Activated T-cell treated with anti-CD3 and anti-CD28 coated beads, Interleukin-2, amount 50 U/mL, for 1 hour (primary cell): ENCODE data around the gene AZGP1.
A peak's percentile ranks its signal among the peaks of the same experiment; 100 is the strongest.
"Not testable (repeated sequence)": the region's sequence is repeated elsewhere in the genome, so short reads cannot be mapped to it uniquely, and the experiment has no call there.

ENCODE experiments used
- DNase-seq: peaks from one replicate; pipeline ENCODE4 v3.0.0-alpha.2; 2020

Gene AZGP1

DNA sequence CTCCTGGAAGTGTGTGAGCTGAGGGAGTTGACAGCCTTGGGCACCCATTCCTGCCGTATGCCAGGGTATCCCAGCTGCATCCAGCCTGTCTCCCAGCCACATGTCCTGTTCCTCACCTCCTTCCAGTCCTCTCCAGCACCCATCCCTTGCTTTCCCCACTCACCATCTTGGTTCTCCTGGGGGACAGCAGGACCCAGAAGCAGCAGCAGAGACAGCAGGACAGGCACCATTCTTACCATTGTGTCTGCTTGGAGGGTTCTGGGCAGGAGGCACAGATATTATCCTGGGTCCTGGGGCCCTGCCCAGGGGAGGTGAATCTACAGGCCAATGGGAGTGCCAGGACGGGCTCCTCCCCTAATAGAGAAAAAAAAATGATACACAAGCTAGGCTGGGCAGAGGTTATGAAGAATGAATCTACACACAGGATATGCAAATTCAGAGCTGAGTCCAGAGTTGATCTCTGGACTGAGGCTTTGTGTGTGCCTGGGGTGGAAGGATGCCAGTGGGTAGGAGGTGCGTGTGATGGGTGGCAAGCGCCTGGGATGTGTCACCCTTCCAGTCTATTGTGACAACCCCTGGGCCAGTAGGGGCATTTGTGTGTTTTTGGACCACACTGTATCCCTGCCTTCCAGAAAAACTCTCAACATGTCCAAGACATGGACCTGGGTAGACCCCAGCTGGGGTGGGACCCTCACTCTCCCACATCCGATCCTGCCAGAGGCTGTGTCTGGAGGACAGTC is at the start of gene AZGP1:
Gene AZGP1 (minus strand): TSS at position 250 of the 740 bp plus-strand sequence. CDS start 11 bp downstream, at position 239.
- DNase-seq: no peak

DNA sequence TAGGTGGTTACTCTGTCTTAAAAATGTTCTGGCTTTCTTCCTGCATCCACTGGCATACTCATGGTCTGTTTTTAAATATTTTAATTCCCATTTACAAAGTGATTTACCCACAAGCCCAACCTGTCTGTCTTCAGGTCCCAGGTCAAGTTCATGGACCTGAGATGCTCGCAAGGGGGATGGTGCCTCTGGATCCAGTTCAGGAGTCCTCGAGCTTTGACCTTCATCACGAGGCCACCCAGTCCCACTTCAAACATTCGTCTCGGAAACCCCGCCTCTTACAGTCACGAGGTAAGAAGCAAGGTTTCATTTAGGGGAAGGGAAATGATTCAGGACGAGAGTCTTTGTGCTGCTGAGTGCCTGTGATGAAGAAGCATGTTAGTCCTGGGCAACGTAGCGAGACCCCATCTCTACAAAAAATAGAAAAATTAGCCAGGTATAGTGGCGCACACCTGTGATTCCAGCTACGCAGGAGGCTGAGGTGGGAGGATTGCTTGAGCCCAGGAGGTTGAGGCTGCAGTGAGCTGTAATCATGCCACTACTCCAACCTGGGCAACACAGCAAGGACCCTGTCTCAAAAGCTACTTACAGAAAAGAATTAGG is 48.3 kb upstream of the AZGP1 start:
- no peak for DNase-seq

DNA sequence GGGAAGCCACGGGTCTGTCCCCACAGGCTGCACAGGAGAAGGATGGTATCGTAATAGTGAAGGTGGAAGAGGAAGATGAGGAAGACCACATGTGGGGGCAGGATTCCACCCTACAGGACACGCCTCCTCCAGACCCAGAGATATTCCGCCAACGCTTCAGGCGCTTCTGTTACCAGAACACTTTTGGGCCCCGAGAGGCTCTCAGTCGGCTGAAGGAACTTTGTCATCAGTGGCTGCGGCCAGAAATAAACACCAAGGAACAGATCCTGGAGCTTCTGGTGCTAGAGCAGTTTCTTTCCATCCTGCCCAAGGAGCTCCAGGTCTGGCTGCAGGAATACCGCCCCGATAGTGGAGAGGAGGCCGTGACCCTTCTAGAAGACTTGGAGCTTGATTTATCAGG is 47.7 kb upstream of the AZGP1 start:
- no peak for DNase-seq

DNA sequence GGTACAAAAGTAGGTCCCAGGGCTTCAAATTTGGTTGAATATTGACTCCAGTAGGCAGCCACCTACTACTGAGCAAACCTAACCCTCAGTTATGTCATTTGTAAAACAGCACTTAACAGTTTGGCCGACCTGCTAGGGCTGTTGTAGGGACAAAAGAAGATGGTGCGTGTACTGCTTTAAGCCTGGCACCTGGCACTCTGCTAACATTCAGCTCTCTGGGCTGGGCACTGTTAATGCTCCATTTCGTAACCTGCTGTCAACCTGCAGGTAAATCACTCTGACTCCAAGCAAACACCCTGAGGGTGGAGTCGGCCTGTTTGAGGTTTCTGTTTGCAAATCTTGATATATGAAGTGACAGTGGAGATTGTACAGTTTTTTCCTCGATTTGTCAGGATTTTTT is 46.8 kb upstream of the AZGP1 start:
- no peak for DNase-seq

DNA sequence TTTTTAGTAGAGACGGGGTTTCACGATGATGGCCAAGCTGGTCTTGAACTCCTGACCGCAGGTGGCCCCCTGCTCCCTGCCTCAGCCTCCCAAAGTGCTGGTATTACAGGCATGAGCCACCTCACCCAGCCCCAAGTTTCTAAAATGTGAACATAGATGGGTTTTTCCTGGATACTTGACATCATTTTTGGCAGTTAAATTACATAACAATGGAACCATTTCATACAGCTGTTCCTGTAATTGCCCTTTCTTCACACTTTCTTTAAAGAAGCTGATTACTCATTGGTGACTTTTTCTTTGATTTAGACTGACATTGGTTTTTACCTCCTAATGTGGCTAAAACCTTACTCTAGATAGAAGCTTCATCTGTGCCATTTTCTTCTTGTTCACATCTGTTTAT is 45.5 kb upstream of the AZGP1 start:
- DNase-seq: no peak

DNA sequence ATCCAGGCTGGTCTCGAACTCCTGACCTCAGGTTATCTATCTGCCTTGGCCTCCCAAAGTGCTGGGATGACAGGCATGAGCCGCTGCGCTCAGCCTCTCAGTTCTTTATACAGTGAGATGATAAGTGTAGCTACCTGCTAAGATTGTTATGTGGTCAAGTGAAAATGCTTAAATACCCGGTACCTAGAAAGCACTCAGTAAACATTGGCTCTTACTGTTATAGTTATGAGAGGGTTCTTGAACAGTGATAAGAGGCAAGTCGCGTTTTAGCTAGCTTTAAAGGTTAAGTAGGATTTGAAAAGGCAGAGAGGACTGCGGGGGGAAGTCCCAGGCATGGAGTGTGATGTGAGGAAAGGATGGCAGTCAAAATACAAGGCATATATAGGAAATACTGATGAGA is 44.1 kb upstream of the AZGP1 start:
- DNase-seq: no peak

DNA sequence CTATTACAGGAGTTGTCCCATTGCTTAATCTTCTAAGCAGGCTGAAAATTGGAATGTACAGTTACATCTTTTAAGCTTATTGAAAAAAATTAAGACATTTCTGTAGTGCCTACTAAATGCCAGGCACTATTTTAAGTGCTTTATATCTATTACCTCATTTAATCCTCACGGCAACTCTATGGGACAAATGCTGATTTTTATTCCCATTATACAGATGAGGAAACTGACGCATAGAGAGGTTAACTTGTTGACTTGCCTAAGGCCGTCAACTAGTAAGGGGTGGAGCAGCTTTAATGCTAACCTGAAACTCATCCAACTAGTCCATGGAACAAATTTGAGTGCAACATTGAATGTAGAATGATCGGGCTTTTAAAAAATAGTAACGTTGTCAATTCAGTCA is 42.0 kb upstream of the AZGP1 start:
- no peak for DNase-seq

DNA sequence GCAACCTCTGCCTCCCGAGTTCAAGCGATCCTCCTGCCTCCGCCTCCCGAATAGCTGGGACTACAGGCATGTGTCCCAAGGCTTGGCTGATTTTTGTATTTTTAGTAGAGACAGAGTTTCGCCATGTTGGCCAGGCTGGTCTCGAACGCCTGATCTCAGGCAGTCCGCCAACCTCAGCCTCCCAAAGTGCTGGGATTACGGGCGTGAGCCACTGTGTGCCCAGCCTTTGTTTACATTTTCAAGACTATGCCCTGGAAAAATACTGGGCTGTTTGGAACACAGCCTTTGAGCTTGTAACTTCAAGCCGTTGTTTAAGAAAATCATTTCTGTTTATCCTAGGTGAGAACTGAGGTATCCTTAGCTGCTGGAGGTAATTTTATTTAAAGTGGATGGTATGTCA is 41.5 kb upstream of the AZGP1 start:
- no peak for DNase-seq

DNA sequence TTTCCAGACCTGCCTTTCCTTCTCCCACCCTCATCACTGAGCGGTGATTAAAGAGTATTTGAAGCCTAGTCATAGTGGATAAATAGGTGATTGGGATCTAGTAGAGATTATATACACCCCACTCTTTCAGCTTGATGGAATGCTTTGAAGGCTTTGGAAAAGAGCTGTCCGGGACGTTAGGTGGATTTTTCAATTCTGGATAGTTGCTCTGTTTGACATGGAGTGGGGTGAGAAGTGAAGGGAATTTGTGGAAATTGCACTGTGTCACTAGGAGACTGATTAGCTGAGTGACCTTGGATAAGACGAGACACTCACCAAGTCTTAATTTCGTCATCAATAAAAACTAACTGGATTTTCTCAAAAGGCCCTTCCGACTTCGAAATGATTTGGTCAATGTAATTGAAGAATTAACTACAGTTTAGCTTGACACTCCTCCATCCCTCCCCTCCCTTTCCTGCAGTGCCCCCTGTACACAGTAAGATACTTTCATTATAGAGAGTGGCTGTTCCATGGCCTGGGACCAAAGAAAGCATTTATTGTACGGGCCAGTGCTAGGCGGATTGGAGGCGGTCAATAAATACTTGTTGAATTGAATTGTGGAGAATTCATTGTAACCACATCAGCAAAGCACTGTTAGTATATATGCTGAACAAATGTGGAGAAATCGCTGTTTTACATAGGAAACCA is 40.5 kb upstream of the AZGP1 start:
- DNase-seq: no peak

DNA sequence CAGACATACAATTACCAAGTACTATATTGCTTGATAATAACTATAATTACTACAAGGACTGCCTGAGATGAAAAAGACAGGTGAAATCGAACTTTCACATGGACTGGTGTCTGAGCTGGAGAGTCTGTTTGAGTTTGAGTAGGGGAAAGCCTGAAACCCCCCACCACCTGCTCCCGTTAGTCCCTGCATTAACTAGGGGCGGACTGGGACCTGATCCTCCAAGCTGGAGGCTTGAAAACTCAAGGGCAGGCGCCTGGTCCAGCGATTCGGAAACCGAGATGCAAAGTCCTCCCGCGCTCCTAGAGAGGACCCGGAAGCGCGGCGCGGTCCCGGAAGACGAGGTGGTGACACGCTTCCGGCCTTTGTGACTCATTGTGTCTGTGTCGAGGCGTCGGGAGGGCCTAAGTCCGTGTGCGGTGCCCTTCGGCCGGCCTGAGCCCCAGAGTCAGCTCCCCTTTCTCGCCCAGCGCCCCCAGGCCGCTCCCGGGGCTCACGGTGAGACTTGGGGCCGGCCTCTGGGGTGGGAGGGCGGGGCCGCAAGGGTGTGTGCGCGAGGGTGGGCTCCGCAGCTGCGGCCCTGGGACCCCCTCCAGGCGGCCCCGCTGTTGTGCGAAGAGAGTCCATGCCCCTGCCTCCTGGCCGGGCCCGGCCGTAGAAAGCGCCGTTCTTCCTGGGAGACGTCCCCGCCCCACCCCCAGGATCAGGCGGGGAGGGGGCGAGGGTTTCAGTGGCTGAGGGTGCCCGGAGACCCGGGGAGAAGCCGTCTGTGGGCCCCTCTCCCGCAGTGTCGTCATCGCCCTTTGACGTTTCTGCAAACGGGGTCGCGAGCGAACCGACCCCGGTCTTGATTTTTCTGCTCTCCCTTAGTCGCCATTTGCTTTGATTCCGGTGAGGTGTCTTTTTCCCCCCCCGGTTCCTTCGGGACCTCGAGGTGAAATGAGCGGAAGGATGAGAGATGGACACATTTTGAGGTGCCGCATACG is 39.7 kb upstream of the AZGP1 start, which contains the start of gene ZKSCAN1:
Gene ZKSCAN1 (plus strand): TSS at position 365 of the 983 bp plus-strand sequence. CDS start 7,911 bp downstream, outside the sequence.
- DNase-seq: peak; percentile 84

DNA sequence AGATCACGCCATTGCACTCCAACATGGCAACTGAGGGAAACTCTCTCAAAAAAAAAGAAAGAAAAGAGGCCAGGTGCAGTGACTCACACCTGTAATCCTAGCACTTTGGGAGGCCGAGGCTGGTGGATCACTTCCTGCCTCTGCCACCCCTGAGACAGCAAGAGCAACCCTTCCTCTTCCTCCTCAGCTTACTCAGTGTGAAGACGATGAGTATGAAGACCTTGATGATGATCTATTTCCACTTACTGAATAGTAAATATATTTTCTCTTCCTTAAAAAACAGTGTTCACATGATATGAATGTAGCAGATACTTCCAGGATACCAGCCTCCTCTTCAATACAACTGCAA is 37.5 kb upstream of the AZGP1 start:
- no peak for DNase-seq

DNA sequence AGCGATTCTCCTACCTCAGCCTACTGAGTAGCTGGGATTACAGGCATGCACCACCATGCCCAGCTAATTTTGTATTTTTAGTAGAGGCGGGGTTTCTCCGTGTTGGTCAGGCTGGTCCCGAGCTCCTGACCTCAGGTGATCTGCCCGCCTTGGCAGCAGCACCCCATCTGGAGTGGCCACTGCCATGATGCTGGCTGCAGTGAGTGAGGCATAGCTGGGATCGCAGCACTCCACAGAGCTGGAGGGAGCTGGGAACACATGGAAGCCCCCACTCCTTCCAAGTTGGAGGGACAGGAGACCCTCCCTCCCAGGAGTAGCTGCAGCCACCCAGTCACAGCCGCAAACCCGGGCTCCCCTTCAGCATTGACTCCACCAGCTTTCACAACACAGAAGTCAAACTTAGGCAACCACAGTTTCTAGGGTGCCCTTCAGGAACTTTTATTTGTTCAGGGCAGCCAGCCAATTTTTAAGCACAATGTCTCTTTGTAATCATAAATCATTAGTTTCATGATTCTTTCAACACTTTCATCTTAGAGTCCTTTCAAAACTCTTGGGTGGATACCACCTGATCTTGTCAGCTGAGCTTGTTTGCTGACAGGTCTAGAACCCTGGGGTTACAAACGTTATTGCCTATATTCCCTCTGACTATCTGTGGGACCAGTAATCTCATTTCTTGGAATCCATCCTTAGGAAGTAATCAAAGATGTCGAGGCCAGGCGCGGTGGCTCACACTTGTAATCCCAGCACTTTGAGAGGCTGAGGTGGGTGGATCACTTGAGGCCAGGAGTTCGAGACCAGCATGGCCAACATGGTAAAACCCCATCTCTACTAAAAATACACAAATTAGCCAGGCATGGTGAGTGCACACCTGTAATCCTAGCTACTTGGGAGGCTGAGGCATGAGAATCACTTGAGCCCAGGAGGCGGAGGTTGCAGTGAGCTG is 36.8 kb upstream of the AZGP1 start:
- not testable (repeated sequence) for DNase-seq

DNA sequence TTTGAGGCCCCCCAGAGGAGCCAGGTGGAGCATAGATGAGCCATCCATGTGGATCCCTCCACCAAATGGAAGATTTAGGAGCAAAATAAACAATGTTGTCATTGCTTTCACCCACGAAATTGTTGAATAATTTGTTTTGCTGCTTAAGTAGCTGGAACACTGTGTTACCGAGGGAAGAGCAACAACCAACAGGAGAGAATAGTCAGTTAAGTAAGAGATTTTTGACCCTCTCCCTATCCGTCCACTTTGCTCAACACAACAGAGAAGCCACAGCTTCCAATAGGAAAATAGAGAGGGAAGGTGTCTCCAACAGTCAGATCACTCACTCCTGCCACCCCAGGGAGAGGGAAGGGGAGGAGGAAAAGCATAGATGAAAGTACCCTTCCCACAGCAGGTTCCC is 35.7 kb upstream of the AZGP1 start:
- no peak for DNase-seq

DNA sequence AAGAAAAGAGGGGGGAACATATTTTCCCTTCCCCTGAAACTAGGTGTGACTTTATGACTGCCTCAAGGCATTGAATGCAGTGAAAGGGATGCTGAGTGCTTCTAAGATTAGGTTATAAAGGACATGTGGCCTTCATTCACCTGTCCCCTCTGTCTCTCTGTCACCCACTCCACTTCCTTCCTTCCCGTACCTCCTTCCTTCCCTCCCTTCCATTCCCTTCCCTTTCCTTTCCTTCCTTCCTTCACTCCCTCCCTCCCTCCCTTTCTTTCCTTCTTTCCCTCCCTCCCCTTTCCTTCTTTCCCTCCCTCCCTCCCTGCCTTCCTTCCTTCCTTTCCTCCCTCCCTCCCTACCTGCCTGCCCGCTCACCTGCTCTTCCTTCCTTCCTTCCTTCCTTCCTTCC is 35.1 kb upstream of the AZGP1 start:
- DNase-seq: no peak

DNA sequence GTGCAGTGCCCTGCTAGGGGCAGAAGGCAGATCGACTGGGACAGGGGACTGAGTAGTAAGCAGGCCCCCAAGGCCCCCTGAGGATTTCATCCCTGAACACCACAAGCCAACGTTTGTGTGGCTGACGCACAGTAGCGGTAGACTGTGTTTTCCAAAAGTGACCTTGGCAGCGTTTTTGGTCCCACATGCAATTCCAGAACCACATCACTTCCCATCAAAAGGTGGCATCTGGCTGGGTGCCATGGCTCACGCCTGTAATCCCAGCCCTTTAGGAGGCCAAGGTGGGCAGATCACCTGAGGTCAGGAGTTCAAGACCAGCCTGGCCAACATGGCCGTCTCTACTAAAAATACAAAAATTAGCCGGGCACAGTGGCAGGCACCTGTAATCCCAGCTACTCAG is 34.1 kb upstream of the AZGP1 start:
- DNase-seq: not testable (repeated sequence)

DNA sequence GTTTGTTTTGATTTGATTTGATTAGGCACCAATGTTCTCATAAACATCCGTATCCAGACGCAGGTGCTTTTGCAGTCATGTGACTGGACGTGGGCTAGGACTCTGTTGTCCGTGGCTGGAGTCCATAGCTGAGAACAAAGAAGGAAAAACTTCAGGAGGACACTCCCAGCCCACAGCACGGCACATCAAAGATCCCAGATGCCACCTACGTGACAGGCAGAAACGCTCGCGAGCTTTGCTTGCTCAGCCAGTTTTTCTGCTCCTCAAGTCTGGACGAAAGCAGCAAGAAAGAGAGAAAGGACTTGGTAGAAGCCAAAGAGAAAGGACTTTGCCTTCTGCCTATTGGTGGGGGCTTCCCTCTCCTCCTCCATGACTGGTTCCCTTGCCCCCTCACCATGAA is 32.7 kb upstream of the AZGP1 start:
- no peak for DNase-seq

DNA sequence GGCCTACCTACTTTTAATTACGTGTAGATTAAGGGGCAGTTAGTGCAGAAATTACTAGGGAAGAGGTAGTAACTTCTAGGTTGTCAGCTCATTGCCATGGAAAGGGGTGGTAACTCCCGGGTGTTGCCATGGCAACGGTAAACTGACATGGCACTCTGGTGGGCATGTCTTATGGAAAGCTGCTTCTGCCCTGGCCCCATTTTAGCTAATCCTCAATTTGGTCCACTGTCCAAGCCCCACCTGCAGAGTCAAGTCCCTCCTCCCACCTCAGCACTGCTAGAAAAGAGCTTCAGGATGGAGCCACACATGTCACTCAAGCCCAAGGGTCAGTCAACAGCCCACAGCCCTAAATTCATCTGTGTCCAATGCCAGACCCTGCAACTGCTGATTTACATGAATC is 32.1 kb upstream of the AZGP1 start:
- no peak for DNase-seq

DNA sequence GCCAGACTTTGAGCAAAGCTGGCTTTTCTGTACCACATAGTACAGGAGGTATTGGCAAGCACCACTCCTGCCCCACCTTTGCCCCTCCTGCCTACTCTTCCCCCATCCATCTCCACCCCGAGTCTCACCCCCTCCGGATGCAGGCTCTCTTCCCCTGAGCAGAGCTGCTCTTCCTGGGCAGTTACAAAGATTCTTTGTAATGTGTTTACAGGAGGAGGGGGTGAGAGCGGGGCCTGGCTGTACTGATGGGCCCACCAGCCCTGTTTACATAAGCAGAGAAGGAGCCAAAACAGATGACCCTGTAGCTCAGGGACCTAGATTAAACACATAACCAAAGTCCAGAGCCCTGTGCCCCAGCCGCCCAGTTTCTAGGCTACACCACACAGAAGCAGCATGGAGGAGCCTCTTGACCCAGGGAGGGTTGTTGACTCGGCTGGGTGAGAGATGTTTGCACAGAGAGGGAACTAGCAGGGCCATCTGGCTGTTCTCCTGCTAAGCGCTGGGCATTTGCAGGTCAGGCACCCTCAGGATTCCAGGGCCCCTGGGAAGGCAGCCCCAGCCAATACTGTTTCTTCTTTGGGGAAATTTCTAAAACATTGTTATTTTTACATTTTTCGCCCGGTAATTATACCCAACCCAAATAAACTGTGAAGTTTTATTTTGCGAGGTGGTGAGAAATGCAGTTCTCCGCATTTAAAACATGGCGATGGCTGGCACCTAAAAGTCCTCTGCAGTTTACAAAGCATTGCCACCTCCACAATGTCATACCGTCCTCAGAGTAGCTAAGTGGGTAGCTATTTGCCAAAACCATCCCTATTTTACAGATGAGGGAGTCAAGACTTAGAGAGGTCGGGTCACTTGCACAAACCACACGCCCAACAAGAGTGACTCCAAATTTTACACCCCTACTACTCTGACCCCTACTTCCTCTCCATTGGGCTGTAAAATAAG is 28.2 kb upstream of the AZGP1 start:
- no peak for DNase-seq

DNA sequence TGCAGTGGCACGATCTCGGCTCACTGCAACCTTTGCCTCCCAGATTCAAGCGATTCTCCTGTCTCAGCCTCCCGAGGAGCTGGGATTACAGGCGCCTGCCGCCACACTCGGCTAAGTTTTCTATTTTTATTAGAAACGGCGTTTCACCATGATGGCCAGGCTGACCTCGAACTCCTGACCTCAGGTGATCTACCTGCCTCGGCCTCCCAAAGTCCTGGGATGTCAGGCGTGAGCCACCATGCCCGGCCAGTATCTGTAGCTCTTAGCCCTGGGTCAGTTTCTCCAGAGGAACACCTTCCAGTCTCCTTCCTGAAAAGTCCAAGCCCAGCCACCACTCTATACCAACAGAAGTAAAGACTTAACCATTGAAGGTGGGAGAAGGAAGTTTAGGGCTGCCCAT is 24.4 kb upstream of the AZGP1 start:
- no peak for DNase-seq

DNA sequence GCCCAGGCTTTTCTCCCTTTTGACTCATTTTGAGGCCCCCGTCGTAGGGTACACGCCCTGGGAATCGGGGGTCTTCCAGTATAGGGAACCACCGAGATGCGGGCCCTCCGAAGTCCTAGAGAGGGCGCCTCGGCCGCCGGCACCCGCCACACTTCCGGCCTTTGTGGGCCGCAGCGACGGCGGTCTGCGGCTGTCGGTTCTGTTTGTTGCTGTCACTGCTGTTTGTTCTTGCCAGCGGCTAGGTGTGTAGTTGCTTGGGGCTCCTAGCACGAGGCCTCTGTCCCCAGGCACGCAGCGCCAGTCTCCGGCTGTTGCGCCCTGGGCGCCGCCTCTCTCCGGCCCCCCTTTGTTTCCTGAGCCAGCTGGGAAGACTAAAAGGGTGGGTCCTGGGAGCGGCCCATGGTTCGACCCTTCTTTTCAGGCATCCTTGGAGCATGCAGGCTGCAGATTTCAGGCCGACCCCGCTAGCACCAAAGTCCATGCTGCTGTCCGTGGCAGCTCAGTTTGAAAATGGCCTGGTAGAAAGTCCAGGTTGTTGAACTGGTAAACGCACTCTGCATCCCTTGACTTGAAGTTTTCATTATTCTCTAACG is 21.8 kb upstream of the AZGP1 start:
- peak; percentile 71 for DNase-seq
